ENCODE measurements around the gene CENPX.

CENPX gene

DNA sequence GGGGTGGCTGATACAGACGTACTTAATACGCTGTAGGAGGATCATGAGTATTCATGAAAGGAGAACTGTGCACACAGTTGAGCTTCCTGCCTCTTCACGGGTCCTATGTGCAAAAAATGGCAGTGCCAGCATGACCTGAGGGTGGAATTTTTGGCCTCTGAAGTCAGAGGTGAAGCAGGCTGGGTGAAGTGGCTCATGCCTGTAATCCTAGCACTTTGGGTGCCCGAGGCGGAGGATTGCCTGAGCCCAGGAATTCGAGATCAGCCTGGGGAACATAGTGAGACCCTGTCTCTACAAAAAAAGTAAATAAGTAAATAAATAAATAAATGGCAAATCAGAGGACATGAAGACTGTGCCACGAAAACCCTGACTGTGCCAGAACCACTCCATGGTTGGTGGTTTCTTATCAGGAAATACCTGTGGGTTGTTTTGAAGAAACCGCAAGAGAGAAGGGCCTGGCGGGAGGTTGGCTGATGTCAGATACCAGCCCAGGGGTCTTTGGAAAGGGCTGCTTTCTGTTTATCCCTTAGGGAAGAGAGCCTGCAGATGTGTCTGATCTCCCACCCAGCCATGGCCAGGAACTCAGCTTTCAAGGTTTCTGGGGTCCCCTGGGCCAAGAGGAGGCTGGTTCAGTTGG is 41.9 kb downstream of the CENPX start:
- DNase-seq (ENCODE audit: low spot score): no peak
- TF ChIP-seq, protein P1, sequence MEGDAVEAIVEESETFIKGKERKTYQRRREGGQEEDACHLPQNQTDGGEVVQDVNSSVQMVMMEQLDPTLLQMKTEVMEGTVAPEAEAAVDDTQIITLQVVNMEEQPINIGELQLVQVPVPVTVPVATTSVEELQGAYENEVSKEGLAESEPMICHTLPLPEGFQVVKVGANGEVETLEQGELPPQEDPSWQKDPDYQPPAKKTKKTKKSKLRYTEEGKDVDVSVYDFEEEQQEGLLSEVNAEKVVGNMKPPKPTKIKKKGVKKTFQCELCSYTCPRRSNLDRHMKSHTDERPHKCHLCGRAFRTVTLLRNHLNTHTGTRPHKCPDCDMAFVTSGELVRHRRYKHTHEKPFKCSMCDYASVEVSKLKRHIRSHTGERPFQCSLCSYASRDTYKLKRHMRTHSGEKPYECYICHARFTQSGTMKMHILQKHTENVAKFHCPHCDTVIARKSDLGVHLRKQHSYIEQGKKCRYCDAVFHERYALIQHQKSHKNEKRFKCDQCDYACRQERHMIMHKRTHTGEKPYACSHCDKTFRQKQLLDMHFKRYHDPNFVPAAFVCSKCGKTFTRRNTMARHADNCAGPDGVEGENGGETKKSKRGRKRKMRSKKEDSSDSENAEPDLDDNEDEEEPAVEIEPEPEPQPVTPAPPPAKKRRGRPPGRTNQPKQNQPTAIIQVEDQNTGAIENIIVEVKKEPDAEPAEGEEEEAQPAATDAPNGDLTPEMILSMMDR (IDR thresholded peaks at IDR 0.05; ENCODE audit: extremely low read depth, missing control alignments): no peak

DNA sequence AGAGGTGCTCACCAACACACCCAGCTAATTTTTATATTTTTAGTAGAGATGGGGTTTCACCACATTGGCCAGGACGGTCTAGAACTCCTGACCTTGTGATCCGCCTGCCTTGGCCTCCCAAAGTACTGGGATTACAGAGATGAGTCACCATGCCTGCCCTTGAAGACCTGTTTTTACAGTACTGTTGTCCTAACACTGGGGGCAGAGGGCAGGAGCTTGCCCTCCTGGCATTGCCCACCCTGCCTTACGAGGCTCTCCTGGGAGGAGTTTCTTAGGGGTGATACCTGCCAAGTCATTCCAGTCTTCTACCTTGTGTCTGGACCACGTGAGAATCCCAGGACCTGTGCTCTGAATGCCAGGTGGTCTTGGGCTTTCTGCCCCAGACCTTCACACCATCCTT is 42.6 kb downstream of the CENPX start:
- no peak for DNase-seq (ENCODE audit: low spot score)
- TF ChIP-seq, protein P1 (IDR thresholded peaks at IDR 0.05; ENCODE audit: extremely low read depth, missing control alignments): no peak

DNA sequence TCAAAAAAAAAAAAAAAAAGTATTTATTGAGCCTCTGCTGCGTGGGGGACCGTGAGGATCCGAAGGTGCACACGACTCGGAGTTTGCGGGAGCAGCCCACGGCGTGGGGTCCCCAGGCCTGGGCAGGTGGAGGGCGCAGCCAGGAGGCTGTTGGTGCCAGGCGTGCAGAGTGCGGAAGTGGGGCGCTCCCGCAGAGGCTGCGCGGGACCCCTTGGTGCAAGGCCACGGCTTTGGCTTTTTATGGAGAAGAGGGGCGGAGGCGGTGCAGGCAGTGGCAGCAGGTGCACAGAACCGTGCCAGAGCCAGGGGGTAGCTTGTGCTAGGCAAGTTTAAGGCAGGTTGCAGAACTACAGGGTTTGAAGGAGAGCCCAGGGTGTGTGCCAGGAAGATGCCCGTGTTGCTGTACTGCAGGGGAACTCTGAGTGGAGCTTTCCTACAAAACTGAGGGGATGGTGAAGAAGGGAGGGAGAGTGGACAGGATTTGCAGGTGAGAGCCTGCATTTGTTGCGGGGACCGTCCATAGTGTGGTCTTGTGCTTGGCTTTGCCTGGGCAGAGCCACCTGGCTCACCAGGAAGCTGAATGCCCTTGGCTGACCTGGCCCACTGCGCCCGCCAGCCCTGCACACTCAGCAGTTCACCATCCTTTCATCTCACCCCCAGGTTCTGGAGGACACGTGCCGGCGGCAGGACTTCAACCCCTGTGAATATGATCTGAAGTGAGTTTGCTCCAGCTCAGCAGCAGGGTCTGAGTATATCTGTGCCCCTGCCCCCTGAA is 44.0 kb downstream of the CENPX start:
- TF ChIP-seq, protein P1 (IDR thresholded peaks at IDR 0.05; ENCODE audit: extremely low read depth, missing control alignments): no peak
- DNase-seq (ENCODE audit: low spot score): no peak

DNA sequence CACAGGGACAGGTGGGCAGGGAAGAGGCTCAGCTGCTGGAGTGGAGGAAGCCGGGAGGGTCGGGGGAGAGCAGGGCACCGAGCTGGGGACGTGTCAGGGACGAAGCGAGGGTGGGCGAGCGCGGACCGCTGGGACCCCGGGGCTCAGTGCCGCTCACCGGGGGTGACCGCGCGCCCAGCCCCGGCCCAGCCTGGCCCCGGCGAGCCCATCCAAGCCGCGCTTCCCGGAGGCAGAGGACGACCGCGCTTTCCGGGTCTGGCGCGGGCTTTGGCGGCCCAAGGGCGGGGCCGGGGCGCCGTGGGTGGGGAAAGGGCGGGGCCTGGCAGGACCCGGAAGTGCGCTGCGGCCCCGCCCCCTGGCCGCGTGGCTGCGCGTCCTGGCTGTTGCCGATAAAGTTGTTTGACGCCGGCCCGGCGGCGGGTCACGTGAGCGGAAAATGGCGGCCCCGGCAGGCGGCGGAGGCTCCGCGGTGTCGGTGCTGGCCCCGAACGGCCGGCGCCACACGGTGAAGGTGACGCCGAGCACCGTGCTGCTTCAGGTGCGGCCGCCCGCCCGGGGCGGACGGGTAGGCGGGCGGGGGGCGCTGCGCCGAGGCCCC is 45.4 kb downstream of the CENPX start, which contains the start of gene ASPSCR1:
ASPSCR1 (plus strand) TSS at position 419 of the 598 bp plus-strand sequence; CDS start at position 437, 18 bp downstream.
- DNase-seq (ENCODE audit: low spot score): peak; percentile 98
- TF ChIP-seq, protein P1 (IDR thresholded peaks at IDR 0.05; ENCODE audit: extremely low read depth, missing control alignments): no peak

DNA sequence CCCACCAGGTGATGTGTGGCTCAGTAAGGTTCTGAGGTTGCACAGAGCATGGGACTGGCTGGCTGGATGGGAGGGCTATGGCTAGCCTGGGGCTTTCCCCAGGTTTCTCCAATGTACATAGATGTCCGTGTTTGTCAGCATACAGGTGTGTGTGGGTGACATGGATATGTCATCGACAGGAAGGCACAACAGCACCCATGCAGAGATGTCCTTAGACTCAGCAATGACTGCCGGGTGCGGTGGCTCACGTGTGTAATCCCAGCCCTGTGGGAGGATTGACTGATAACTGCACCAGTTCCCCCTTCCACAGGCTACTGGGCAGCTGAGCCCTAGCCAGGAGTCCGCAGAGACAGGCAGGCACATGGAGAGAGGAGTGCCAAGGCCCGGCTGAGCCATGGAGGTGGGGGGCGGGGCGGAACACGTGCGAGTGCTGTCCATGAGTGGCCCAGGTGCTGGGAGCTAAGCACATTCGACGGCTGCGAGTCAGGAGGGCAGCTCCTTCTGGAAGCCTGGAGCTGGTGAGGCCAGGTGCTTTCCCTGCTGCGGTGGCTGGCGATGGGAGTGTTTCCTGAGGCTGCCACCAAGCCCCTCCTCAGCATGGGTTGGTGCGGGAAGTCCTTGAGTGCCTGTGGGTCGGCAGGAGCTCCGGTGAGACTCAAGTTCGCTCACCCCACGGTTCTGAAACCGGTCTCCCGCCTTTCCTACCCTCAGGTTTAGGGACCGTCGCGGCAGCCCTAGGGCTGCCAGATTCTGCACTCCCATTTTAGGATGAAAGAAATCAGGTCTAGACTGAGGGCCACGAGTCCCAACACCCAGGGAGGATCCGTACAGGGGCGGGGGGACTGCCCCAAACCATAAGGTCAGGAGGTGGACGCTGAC is 46.1 kb downstream of the CENPX start:
- no peak for DNase-seq (ENCODE audit: low spot score)
- TF ChIP-seq, protein P1 (IDR thresholded peaks at IDR 0.05; ENCODE audit: extremely low read depth, missing control alignments): no peak

DNA sequence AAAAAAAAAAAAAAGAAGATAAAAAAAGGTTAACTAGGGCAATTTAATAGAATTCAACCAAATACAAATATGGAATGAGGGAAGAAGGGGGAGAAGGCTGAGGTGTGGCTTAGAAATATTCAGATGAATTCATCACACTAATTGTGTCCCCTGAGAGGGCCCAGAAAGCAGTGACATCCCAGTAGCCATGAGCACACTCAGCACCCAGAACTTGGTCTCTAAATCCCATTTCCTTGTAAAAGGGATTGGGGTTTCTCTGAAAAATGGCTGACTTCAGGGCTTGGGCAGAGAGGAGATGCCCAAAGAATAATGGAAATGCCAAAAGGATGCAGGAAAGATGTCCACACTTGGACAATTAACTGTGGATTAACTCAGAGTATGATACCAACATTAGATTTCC is 49.2 kb downstream of the CENPX start:
- TF ChIP-seq, protein P1 (IDR thresholded peaks at IDR 0.05; ENCODE audit: extremely low read depth, missing control alignments): no peak
- no peak for DNase-seq (ENCODE audit: low spot score)
